ENCODE data around the gene DLG5.

DNA sequence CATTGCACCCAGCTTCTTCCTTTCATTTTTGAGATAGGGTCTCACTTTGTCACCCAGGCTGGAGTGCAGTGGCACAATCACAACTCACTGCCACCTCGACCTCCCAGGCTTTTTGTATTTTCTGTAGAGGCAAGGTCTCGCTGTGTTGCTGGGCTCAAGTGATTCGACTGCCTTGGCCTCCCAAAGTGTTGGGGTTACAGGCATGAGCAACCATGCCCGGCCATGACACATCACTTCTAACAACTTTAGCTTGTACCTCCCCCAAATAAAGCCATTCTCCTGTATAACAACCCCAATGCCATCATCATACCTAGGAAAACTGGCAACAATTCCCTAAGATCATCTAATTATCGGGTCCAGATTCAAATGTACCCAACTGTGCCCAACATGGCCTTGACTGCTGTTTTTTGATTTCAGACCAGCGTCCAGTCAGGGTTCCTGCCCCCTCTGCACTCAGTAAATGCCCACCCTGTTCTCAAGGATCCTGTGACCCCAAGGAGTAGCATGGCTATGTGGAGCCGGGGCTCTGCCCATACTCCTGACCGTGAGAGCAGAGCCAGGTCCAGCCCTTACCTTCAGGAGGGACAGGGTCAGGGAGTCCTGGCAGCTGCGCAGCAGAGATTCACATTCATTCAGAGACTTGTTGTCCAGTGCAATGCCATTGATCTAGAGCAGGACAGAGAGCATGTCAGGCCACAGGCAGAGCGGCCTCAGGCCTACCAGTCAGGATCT, 102.6 kb downstream of the DLG5 start:
- TF ChIP-seq SMC3 (IDR thresholded peaks at IDR 0.05; ENCODE audit: low read depth, low read length) = no peak
- TF ChIP-seq, protein P1, sequence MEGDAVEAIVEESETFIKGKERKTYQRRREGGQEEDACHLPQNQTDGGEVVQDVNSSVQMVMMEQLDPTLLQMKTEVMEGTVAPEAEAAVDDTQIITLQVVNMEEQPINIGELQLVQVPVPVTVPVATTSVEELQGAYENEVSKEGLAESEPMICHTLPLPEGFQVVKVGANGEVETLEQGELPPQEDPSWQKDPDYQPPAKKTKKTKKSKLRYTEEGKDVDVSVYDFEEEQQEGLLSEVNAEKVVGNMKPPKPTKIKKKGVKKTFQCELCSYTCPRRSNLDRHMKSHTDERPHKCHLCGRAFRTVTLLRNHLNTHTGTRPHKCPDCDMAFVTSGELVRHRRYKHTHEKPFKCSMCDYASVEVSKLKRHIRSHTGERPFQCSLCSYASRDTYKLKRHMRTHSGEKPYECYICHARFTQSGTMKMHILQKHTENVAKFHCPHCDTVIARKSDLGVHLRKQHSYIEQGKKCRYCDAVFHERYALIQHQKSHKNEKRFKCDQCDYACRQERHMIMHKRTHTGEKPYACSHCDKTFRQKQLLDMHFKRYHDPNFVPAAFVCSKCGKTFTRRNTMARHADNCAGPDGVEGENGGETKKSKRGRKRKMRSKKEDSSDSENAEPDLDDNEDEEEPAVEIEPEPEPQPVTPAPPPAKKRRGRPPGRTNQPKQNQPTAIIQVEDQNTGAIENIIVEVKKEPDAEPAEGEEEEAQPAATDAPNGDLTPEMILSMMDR (IDR thresholded peaks at IDR 0.05) = no peak
- no peak for TF ChIP-seq ELF1 (IDR thresholded peaks at IDR 0.05)
- TF ChIP-seq MAX (IDR thresholded peaks at IDR 0.05; ENCODE audit: low read depth) = no peak
- no peak for TF ChIP-seq NRF1 (IDR thresholded peaks at IDR 0.05; ENCODE audit: low read depth, low read length)
- no peak for TF ChIP-seq GABPA (IDR thresholded peaks at IDR 0.05; ENCODE audit: low read depth)
- no peak for TF ChIP-seq RXRA (IDR thresholded peaks at IDR 0.05; ENCODE audit: borderline replicate concordance, low read depth)
- no peak for TF ChIP-seq TAF1 (IDR thresholded peaks at IDR 0.05; ENCODE audit: borderline replicate concordance, low read depth, low read length)
- no peak for TF ChIP-seq POLR2AphosphoS5 (IDR thresholded peaks at IDR 0.05; ENCODE audit: low read depth, low read length)
- no peak for TF ChIP-seq RAD21 (IDR thresholded peaks at IDR 0.05; ENCODE audit: low read length)
- TF ChIP-seq PBX3 (IDR thresholded peaks at IDR 0.05) = no peak
